ENCODE results near the gene SYNGR4.
A peak's percentile ranks its signal among the peaks of the same experiment; 100 is the strongest.
"Not testable (repeated sequence)": the region's sequence is repeated elsewhere in the genome, so short reads cannot be mapped to it uniquely, and the experiment has no call there.

The SYNGR4 gene

DNA sequence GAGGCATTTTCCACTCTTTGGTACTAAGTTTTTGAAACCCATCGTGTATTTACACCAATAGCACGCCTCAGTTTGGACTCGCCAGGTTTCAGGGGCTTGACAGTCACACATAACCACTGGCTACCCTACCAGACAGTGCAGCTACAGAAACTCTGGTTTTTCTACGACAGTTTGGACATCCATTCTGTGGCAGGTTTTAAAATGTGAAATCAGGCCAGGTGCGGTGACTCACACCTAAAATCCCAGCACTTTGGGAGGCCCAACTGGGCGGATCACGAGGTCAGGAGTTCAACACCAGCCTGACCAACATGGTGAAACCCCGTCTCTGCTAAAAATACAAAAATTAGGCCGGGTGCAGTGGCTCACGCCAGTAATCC is 14.0 kb downstream of the SYNGR4 start:
- no peak for DNase-seq

DNA sequence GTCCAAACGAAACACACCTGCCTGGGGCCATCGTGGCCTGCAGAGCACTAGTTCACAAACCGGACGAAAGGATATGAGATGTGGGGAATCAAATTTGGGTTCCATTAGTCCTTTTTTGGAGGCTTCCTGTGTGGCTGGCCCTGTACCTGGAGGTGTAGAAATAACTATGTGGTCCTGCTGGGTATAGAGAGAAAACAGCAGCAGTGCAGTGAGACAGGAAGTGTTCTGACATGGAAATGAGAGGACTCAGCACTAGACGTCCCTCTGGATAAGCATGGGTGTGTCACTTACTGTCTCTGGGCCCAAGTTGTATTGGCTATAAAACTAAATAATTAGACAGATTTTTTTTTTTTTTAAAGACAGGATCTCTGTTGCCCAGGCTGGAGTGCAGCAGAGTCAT is 14.9 kb downstream of the SYNGR4 start:
- DNase-seq, result no peak

DNA sequence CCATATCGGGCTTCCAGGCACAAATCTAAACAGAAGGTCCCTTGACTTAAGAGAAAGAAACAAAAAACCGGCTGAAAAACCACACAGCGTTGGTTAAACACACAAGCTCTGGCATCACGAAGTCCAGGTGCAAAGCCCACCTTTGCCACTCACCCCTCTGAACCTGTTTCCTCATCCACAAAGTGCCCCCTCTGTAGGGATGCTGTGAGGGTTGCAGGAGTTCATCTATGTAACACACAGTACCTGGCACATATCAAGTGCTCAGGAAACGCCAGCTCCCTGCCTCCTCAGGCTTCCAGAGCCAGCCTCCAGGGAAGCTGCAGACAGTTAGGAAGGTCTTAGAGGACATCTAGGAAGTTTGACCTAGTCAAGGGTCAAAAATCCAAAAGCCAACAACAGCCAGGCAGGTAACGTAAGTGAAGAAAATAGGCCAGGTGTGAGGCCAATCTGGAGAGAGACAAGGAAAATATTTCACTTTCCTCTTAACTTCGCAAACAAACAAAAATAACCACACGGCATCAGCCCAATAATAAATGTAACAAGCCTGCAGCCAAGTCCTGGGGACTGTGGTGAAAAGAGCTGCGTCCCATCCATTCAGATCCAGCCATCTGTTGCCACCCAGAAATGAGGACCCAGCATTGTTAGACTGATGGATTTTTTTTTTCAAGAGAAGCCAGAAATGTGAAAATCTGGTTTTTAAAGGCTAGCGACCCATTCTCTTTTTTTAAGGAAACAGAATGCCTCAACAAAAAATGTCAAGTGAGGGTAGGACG is 17.2 kb downstream of the SYNGR4 start:
- no peak for DNase-seq

DNA sequence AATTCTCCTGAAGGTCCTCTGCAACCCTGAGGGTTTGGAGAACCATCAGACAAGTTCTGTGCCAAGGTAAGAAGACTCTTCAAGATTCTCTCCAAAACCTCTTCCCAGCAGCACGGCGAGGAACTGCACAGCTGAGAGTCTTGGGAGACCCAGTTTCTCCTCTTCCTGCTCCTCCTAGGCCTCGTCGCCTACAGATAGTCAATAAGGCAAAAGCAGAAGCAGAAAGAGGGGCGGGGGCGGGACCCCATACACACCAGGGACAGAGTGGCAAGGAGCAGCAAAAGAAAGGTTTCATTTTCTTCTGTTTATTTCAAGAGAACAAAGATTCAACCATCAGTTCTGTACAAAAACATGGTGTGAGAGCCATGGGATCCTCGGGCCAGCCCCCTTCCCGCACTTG is 18.1 kb downstream of the SYNGR4 start:
- no peak for DNase-seq

DNA sequence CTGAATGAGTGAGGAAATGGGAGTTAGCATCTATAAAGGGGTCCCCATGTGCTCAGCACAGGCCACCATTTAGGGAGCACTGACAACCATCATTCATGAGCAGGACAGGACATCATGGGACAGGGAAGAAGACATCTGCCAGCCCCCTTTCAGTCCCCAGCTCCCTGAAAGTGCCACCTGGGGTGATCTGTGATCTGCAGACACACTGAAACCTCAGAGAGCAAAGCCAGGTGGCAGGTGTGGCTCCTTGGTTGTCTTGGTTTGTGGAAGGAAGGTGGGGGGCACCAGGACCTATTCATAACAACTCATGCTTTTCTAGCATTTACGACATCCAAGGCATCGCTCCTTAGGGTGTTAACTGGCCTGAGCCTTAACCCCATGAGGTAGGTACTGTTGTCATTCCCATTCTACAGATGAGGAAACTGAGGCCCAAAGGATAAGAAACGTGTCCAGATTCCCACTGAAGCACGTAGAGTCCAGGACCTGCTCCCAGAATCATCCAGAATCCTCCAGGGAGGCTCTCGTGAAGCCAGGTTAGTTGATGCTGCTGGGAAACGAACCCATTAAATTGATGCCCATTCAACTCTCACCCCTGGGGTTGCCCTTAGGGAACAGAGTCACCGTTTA is 21.4 kb downstream of the SYNGR4 start:
- DNase-seq, result no peak

DNA sequence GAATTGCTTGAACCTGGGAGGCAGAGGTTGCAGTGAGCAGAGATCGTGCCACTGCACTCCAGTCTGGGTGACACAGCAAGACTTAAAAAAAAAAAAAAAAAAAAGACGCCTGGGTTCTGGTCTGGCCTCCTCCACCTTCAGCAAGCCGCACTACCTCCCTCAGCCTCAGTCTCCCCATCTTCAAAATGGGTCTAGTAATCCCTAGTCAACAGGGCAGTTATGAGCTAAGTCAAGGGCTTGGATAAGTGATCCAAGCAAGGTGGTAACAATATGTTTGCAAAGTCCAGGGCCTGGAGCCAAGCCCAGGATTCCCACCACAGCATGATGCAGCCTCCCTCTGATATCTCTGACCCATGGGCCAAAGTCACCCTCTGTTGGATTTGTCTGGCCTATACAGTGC is 22.8 kb downstream of the SYNGR4 start:
- DNase-seq, result no peak

DNA sequence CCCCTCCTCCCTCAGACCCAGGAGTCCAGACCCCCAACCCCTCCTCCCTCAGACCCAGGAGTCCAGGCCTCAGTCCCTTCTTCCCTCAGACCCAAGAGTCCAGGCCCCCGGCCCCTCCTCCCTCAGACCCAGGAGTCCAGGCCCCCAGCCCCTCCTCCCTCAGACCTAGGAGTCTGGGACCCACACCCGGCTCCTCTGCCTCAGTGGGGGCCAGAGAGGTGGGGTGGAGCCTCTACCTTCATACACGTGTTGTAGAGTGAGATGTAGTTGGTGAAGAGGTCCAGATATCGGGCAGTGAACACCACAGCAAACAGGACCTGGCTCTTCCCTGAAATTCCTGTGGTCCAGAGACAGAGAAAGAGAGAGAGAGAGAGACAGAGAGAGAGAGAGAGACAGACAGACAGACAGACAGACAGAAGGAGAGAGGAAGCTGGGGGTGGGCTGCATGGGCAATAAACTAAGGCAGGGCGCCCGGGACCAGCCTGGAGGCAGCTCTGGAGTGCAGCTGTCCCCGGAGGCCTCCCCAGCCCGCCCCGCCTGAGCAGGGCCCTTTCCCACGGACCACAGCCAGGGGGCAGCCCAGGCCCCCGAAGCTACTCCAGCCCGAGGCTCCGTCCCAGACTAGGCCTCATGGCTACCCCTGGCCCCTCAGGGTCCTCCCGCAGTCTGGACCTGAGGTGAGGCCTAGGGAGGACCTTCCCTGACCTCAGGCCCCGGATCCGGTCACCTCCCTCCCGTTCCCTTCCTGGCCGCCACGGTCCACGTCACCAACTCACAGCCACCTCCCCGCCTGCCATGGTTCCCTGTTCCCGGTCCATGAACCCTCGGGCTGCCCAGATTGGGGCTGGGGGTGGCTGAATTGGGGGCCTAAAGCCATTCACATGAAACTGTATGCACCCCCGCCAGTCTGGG is 26.3 kb downstream of the SYNGR4 start:
- DNase-seq, result peak; percentile 89

DNA sequence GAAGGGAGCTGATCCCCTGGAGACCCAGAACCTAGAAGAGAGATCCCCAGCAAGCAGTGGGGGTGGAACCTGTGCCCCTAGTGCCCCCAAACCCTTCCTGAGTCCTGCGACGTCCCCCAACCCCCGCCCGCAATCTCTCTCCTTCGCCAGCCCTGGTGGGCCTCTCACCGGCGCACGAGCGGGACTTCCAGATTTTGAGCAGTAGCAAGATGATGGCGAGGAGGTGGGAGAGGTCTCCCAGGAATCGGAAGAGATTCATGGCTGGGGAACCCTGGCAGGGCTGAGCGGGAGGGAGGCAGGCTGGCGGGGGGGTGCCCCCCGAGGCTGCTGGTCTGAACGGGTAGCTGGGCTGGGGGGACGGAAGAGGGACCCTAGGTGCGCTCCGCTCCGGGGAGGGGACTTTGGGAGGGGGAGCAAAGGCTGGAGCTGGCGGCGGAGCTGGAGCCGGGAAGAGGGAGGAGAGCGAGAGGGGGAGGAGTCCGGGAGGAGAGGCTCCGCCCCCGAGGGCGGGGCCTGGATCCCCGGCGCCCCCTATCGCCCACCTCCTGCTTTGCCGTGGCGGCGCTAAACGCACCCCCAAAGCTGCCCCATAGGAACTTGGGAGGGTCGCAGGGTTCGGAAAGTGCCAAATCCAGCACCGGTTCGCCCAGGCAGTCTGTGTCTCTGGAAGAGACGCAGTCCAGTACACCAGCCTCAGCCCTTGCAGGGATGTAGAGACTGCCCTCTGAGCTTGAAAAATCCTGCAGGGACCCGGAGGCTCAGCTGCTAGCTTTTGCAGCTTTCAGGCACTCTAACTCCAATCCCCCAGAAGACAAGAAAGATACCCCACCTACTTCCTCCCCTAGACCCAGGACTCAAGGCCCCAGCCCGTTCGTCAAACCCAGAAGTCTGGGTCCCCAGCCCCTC is 27.2 kb downstream of the SYNGR4 start, which contains the start of gene KDELR1:
Gene KDELR1 (minus strand): TSS at position 452 of the 906 bp plus-strand sequence. CDS start 193 bp downstream, at position 259.
- DNase-seq, result peak; percentile 92

DNA sequence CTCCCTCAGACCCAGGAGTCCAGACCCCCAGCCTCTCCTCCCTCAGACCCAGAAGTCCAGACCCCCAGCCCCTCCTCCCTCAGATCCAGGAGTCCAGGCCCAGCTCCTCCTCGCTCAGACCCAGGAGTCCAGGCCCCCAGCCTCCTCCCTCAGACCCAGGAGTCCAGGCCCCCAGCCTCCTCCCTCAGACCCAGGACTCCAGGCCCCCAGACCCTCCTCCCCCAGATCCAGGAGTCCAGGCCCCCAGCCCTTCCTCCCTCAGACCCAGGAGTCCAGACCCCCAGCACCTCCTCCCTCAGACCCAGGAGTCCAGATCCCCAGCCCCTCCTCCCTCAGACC is 27.8 kb downstream of the SYNGR4 start:
- DNase-seq, result not testable (repeated sequence)

DNA sequence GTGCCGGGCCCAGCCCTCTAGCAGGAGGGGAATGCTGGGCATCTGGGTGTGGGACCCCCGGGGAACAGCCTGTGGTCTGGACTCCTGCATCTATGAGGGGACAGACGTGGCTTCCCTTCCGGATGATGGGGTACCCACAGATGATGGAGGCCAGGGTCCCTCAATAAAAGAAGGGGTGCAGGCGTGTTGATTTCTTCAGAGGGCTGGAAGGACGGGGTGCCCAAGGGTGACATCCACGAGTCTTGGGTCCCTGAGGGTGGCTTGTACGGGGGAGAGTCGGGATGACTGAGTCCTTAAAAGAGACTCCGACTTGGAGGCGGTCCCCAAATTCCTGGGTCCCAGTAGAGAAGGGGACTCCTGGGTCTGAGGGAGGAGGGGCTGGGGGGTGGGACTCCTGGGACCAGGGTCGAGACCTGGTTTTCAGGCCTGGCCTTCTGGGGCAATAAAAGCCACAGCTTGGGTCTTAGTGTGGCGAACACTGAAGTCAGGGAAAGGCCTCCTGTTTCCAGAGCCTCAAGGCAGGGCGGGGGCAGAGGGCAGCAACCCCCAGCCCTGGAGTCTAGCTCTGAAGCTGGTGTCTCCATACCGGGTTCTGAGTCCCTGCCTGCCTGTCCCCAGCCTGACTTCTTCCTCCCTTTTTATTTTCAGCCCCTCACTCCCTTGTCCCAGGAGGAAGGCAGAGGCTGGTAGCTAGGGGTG is 28.8 kb downstream of the SYNGR4 start:
- no peak for DNase-seq

DNA sequence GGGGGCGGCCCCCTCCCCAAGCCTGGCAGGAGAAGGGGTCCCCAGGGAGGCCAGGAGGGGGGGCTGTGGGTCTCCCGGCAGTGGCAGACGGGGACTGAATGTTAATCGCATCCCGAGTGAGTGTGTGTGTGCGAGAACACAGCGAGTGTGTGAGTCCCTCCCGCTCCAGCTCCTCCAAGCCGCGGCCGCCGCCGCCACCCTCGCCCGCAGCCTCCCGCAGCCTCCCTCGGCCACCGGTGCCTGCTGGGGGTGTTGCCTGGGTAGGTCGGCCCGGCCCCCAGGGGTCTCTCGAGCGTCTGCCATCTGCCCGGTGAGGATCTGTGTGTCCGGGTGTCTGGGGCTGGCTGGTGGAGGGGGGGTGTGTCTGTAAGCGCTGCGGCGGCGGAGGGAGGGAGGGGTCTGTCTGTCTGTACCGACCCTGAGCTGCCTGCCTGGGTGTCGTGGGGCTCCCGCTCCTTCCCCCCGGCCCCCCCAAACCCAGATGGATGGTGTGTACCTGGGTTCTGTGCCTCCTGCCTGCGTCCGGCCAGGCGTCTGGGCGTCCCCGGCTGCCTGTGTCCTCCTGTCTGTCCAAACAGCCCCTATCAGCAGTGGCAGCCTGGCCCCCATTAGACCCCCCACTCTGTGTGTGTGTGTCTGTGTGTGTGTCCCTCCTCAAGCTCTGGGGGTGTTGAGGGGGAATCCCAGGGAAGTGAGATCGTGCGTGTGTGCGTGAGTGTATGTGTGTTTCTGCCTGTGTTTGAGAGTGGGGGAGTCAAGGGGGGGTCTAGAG is 29.6 kb downstream of the SYNGR4 start, which contains the start of gene GRIN2D:
Gene GRIN2D (plus strand): TSS at position 110 of the 772 bp plus-strand sequence. CDS start 4,725 bp downstream, outside the sequence.
- DNase-seq, result peak; percentile 71

DNA sequence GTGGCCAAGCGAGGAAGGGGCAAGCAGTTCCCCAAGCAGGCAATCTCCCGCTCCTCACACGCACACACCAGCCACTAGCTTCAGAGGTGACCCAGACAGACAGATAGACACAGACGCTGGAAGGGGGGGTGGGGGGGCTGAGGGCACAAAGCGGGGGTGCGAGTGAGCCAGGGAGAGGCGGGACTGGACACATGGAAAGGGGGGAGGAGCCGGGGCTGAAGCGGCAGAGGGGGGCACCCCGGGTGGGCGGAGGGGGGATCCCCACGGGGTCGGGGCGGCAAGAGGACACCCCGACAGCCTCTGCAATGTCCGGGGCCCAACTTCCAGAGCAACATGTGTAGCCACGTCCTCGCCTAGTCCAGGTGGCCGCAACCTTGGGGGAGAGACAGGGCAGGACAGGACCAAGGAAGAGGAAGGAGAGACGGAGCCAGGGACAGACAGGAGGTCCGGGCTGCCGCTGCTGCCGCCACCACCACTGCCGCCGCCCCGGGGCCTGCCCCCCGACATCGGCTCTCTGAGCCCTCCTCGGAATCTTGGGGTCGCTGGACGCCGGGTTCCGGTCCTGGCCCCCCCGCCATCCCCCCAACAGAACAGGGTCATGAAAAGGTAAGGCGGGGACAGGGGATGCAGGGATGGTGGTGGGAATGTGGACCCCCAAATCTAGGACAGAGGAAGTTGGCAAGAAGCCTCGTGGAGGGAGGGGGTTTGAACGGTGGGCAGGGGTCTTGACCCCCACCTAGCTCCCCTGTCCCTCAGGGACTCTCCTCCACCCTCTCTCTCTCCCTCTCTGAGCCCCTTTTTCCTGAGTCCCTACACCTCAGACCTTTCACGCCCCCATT is 30.4 kb downstream of the SYNGR4 start:
- no peak for DNase-seq

DNA sequence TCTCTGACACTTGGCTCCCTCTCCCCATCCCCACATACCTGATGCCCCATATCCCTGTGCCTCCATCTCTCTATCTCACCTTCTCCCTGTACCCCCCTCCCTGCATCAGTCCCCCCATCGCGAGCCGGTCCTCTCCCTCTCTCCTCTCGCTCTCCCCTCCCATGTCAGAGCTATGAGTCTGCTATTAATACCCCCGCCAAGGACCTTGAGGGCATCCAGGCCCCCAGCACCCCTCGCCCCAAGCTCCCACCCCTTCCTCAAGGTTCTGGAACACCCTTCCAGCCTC is 30.9 kb downstream of the SYNGR4 start:
- DNase-seq, result no peak

DNA sequence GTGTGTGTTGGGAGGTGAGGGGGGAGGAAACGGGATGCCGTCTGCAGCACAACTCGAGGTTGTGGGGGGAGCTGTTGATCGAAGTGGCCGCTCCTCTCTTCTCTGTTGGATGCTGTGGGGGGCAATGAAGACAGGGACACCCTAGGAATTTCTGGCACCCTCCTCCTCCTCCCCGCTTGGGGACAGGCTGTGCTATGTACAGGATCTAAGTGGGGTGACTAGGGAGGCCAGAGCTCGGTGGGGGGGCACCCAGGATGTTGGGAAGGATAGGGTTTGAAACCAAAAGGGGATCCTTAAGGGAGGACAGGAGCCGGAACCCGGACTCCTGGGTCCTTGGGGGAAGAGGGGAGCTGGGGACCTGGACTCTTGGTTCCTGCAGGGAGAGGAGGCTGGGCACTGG is 31.3 kb downstream of the SYNGR4 start:
- DNase-seq, result no peak

DNA sequence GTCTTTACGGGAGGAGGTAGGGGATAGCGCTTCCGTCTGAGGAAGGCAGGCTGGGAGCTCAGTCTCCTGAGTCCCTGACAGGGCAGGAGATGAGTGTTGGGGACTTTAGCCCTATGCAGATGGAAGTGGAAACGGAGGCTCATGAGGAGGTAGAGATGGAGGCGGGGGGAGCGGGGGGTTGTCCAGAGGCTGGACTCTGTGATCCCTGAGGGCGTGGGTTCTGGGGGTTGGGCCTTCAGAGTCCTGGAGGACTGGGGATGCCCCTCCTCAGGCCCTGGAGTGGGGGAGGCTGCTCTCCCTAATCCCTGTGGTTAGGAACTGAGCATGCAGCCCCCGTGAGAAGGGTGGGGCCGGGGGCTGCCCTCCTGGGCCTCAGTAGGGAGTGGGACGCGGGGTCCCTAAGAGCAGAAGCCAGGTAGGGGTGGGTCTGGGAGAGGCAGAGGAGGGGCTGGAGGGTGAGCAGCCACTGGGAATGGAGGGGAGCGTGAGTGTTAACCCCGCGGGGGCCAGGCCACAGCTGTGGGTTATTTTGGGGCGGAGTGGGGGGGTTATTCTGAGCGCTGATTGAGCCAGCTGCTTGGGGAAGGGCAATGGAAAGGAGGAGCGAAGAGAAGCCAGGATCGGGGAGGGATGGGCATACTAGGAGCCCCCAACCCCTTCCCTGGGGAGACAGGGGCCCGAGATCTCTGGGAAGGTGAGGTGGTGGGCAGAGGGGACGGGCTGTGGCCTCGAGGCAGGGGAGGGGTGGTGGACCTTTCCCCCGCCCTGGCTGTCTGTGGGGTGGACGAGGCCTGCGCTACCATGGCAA is 32.1 kb downstream of the SYNGR4 start:
- no peak for DNase-seq

DNA sequence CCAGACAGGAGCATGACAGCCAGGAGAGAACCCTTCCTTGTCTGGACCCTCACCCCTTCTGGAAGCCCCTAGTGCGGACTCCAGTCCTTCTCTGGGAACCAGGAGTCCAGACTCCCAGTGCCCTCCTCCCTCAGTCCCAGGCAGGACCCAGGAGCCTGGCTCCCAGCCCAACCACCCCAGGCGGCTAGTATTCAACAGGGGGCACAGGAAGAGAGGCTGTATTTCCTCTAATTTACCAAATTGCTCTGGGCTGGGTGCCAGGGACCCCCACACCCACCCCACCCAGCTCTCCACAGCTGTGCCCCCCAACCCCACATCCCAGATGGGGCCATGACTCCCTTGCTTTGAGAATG is 32.6 kb downstream of the SYNGR4 start:
- no peak for DNase-seq

DNA sequence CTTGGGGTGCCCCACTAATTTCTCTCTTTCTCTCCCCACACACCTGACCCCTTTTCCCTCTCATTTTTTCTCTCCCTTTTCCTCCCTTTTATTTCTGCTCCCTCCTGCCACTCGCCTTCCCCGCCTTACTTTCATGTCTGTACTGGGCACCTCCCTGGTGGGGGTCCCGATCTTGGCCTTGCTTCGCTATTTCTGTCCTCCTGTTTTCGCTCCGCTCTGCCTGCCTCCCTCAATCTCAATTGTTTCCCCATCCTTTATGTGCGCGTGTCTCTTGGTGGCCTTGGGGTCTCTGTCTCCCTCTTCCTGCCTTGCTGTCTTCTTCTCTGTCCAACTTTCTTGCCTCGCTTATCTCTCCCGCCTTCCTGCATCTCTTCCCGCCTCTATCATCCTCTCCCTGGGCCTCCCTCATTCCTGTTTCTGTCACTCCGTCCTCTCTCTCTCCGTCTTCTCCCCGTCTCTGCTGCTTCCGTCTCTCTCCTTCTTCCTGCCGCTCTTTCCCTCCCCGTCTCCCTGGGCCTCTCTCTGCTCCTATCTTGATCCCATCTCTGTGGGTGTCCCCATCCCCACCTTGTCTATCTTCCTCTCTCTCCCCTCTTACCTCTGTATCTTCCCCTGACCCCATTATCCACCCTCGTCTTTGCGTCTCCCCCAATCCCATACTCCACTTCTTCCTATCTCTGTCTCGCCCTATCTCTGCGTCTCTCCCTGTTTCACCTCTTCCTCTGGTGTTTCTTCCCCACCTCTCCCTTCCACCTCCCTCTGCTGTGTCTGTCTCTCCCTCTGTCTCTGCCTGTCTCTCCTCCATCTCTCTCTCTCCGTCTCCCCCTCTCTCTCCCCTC is 33.3 kb downstream of the SYNGR4 start:
- no peak for DNase-seq

DNA sequence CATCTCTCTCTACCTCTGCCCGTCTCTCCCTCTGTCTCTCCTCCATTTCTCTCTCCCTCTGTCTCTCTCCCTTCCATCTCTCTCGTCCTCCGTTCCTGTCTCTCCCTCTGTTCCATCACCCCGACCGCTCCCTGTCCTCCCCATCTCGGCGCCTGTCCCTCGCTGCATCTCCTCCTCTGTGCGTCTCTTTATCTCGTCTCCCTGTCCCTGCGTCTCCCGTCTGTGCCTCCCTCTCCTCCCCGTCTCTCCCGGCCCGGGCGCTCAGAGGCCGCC is 33.9 kb downstream of the SYNGR4 start:
- DNase-seq, result no peak
